HL-60 (cell line): Measurements from ENCODE around the gene UBE2V1.

Source experiments
- DNase-seq, 2 experiments: peaks; one replicate each; pipeline ENCODE4 v3.0.0-alpha.2; 2010 to 2020; ENCODE audit warnings: low read depth in 1 of 2, low spot score in 1 of 2
- H3K27ac ChIP-seq: fragments of 250-450 bp; sonication (Bioruptor Pico); replicated peaks from 2 replicates; pipeline ENCODE4 v1.5.1; 2020; ENCODE audit warnings: mild to moderate bottlenecking, moderate library complexity
- H3K27me3 ChIP-seq: fragments of 250-450 bp; sonication (Bioruptor Pico); 2 replicates; pipeline ENCODE4 v1.5.1; 2021; ENCODE audit warnings: mild to moderate bottlenecking, moderate library complexity; ENCODE audit not compliant: insufficient read depth, poor library complexity, severe bottlenecking
- H3K4me3 ChIP-seq: replicated peaks from 2 replicates; pipeline ENCODE4 v1.5.1; 2011; ENCODE audit warnings: mild to moderate bottlenecking, control low read depth, low read length; ENCODE audit not compliant: insufficient read depth
- CTCF ChIP-seq: IDR thresholded peaks from one replicate; pipeline ENCODE4 v1.5.1; 2011; ENCODE audit warnings: low read length, control low read depth, inconsistent platforms; ENCODE audit not compliant: insufficient read depth
- GABPA ChIP-seq: IDR thresholded peaks from 2 replicates; pipeline ENCODE4 v1.6.1; 2012; ENCODE audit warnings: low read depth
- POLR2AphosphoS5 ChIP-seq: IDR thresholded peaks from 2 replicates; pipeline ENCODE4 v1.6.1; 2012; ENCODE audit warnings: low read depth
- SPI1 ChIP-seq: IDR thresholded peaks from 2 replicates; pipeline ENCODE4 v1.6.1; 2012; ENCODE audit warnings: low read depth, mild to moderate bottlenecking, borderline replicate concordance
- TF ChIP-seq, protein P1 (sequence below): IDR thresholded peaks from 2 replicates; pipeline ENCODE4 v1.6.1; 2012; ENCODE audit warnings: low read depth; ENCODE audit not compliant: insufficient replicate concordance

The UBE2V1 gene

GRCh38 chr20:50115041-50115512 lies 2.1 kb upstream of the UBE2V1 start:
- Histone ChIP-seq H3K27ac (peak overlapping the region; percentile 42), H3K27me3 (no peaks in the 10 kb centered on the region), H3K4me3 (peak overlapping the region; percentile 53)
- TF ChIP-seq POLR2AphosphoS5 (no peak), GABPA (no peak), CTCF (no peak), SPI1 (no peak)
- TF ChIP-seq, protein P1, sequence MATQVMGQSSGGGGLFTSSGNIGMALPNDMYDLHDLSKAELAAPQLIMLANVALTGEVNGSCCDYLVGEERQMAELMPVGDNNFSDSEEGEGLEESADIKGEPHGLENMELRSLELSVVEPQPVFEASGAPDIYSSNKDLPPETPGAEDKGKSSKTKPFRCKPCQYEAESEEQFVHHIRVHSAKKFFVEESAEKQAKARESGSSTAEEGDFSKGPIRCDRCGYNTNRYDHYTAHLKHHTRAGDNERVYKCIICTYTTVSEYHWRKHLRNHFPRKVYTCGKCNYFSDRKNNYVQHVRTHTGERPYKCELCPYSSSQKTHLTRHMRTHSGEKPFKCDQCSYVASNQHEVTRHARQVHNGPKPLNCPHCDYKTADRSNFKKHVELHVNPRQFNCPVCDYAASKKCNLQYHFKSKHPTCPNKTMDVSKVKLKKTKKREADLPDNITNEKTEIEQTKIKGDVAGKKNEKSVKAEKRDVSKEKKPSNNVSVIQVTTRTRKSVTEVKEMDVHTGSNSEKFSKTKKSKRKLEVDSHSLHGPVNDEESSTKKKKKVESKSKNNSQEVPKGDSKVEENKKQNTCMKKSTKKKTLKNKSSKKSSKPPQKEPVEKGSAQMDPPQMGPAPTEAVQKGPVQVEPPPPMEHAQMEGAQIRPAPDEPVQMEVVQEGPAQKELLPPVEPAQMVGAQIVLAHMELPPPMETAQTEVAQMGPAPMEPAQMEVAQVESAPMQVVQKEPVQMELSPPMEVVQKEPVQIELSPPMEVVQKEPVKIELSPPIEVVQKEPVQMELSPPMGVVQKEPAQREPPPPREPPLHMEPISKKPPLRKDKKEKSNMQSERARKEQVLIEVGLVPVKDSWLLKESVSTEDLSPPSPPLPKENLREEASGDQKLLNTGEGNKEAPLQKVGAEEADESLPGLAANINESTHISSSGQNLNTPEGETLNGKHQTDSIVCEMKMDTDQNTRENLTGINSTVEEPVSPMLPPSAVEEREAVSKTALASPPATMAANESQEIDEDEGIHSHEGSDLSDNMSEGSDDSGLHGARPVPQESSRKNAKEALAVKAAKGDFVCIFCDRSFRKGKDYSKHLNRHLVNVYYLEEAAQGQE: no peak
- no peak for DNase-seq

GRCh38 chr20:50113420-50114224 lies 672 bp upstream of the UBE2V1 start:
- no peak for DNase-seq
- peak overlapping the region; percentile 82 for H3K4me3 ChIP-seq
- peak overlapping the region; percentile 71 for H3K27ac ChIP-seq
- H3K27me3 ChIP-seq: no peaks in the 10 kb centered on the region
- TF ChIP-seq GABPA (no peak), POLR2AphosphoS5 (no peak), SPI1 (no peak), CTCF (no peak)
- TF ChIP-seq, protein P1: no peak

GRCh38 chr20:50111829-50112495 lies 988 bp downstream of the UBE2V1 start:
- H3K4me3 ChIP-seq: peak overlapping the region; percentile 82
- DNase-seq: no peak
- TF ChIP-seq, protein P1: no peak
- no peak for TF ChIP-seq SPI1
- TF ChIP-seq POLR2AphosphoS5: no peak
- TF ChIP-seq GABPA: no peak
- TF ChIP-seq CTCF: no peak
- H3K27ac ChIP-seq: peak overlapping the region; percentile 71
- no peaks in the 10 kb centered on the region for H3K27me3 ChIP-seq
